Ovary (tissue), 9 donors: ENCODE results near the gene DTX1. TPM values are rescaled to one million over a fixed set of nuclear protein-coding genes. Genes with fewer than 3 reads are reported as not detected.

Experiments used
- DNase-seq, 5 donors: peaks; one replicate each; pipeline ENCODE4 v3.0.0-alpha.2; 2019 to 2020
- H3K27ac ChIP-seq, 2 donors: fragments of 200-600 bp; one replicate each; pipeline versions ENCODE4 v1.5.1 to v1.8.0; 2019 to 2022
- H3K27me3 ChIP-seq: fragments of 200-600 bp; one replicate; pipeline ENCODE4 v1.8.0; 2022
- H3K36me3 ChIP-seq: fragments of 200-600 bp; sonication (generic); one replicate; pipeline ENCODE4 v1.5.1; 2019
- H3K4me1 ChIP-seq: one replicate; pipeline ENCODE4 v1.8.1; 2013; ENCODE audit warnings: mild to moderate bottlenecking, moderate library complexity; ENCODE audit not compliant: insufficient read depth
- H3K4me3 ChIP-seq: fragments of 200-600 bp; sonication (generic); one replicate; pipeline ENCODE4 v1.5.1; 2017
- H3K9me3 ChIP-seq, 2 donors: fragments of 200-600 bp in 1 of 2; sonication (generic) in 1 of 2; one replicate each; pipeline versions ENCODE4 v1.5.1 to v1.8.1; 2013 to 2019; ENCODE audit warnings: mild to moderate bottlenecking in 1 of 2, moderate library complexity in 1 of 2
- EP300 ChIP-seq: sonication (generic); formaldehyde crosslinking; IDR thresholded peaks from one replicate; pipeline ENCODE4 v1.6.1; 2017; ENCODE audit warnings: antibody characterized with exemption
- POLR2A ChIP-seq: fragments of 450-650 bp; IDR thresholded peaks from one replicate; pipeline ENCODE4 v1.6.1; 2017; ENCODE audit warnings: antibody characterized with exemption, mild to moderate bottlenecking, moderate library complexity
- WGBS, 3 donors: extraction: QIAGEN DNeasy Blood & Tissue Kit in 1 of 3; methylation state at CpG; one replicate each; pipeline versions ENCODE4 v1.1.5 to v1.1.7; 2013 to 2017; 5-methylcytosine and 5-hydroxymethylcytosine counted together
- intact Hi-C, 4 donors: fragments of 100-400 bp; cut with DNase I; formaldehyde crosslinking; loops; one replicate each; pipeline versions ENCODE4 v1.11.0 to v1.15.1; 2022 to 2023
- polyA plus RNA-seq, 2 donors: library from polyadenylated mRNA; stranded (reverse); fragments of 200-250 nt in 1 of 2; fragments of 350-450 nt in 1 of 2; fragmentation: Illumina TruSeq in 1 of 2; extraction: RNeasy Lipid Tissue Mini Kit (QIAGEN cat#74804) in 1 of 2; gene quantifications; one replicate each; pipeline ENCODE4 v1.2.3, GENCODE V29; 2013 to 2014
- total RNA-seq, 7 donors: library from RNA; depleted of rRNA in 2 of 7; stranded (reverse); fragments of >200 nt in 2 of 7; fragmentation: NEBNext Ultra II Directional in 3 of 7; extraction: Animal tissue kit (Norgen Biotek cat#: 25700) in 3 of 7; gene quantifications; one replicate each; pipeline versions ENCODE4 v1.1.0 to v1.2.4, GENCODE V29; 2016 to 2023
- TF ChIP-seq, protein P1 (sequence below), 3 donors: fragments of 450-650 bp in 2 of 3; fragments of 200-600 bp in 1 of 3; IDR thresholded peaks; one replicate each; pipeline versions ENCODE4 v1.5.1 to v1.8.0; 2016 to 2022; ENCODE audit warnings: antibody characterized with exemption in 3 of 3, mild to moderate bottlenecking in 1 of 3
- donor health status: DM: no; HTN: no; CAD: no; lungs with moderate emphysema.
- donor health status: DM: no; HTN: no; CAD: no.
- donor health status: Bipolar disorder and iron deficiency.
- donor health status: DM: yes; HTN: yes; CAD: no.
- donor health status: DM: no; HTN: no; CAD: no.
- donor health status: DM: yes; HTN: yes; CAD: no.

DTX1 gene
- total and polyA plus RNA-seq, 9 donors, result 0.56 to 5.5 (median 1.6) TPM

DNA sequence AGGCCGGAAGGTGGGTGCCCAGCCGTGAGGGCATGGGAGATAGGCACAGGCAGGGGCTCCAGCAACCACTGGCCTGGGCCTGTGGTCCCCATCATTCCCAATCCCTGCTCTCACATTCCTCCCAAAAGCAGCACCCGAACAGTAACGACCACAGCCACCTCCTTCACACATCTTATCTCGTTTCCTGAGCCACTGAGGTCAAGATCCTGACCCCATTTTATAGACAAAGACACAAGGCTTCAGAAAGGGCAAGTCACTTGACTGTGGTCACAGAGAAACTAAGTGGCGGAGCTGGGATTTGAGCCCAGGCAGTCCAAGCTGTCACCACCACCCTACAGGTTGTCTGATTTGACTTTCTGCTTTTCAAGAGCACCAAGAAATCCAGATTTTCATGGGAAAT, 38.9 kb downstream of the DTX1 start:
- peaks cover 1% of the 10 kb centered on the region for H3K4me1 ChIP-seq
- no peak overlapping the region for H3K27ac ChIP-seq
- intact Hi-C loops, result no loop called here
- TF ChIP-seq EP300, result no peak
- no peak for TF ChIP-seq POLR2A
- TF ChIP-seq, protein P1, sequence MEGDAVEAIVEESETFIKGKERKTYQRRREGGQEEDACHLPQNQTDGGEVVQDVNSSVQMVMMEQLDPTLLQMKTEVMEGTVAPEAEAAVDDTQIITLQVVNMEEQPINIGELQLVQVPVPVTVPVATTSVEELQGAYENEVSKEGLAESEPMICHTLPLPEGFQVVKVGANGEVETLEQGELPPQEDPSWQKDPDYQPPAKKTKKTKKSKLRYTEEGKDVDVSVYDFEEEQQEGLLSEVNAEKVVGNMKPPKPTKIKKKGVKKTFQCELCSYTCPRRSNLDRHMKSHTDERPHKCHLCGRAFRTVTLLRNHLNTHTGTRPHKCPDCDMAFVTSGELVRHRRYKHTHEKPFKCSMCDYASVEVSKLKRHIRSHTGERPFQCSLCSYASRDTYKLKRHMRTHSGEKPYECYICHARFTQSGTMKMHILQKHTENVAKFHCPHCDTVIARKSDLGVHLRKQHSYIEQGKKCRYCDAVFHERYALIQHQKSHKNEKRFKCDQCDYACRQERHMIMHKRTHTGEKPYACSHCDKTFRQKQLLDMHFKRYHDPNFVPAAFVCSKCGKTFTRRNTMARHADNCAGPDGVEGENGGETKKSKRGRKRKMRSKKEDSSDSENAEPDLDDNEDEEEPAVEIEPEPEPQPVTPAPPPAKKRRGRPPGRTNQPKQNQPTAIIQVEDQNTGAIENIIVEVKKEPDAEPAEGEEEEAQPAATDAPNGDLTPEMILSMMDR (IDR thresholded peaks at IDR 0.05), result no peak
- no peak overlapping the region for H3K4me3 ChIP-seq
- no peaks in the 10 kb centered on the region for H3K9me3 ChIP-seq
- H3K27me3 ChIP-seq, result no peaks in the 10 kb centered on the region
- no peak for DNase-seq
- 53 to 63% (median 62%) methylated on average over 6 of the region's 6 CpGs for WGBS, 3 donors
- H3K36me3 ChIP-seq, result no peaks in the 10 kb centered on the region

DNA sequence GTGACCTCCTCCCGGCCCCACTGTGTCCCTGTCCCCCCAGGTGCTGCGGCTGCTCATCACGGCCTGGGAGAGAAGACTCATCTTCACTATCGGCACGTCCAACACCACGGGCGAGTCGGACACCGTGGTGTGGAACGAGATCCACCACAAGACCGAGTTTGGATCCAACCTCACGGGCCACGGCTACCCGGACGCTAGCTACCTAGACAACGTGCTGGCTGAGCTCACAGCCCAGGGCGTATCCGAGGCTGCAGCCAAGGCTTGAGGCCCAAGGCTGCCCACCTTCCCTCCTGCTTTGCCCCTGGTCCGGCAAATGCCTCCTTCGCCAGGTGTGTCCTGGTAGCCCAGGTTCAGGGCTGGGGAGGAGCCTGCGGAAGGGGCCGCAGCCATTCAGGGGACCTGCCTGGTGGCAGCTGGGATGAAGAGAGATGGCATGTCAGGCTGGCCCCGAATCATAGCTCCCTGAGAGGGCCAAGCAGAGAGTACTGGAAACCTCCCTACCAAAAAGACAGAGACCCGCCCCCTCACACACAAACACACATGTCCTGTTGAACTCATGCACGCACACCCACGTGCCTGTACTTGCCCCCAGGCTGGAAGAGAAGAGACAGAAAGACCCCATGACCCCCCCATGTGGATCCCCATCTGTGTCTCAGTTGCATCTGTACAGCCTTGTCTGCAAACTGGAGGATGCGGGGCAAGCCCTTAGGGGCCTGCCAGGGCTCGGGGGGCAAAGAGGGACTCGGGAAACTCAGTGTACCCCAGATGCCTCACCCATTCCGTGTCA, 40.3 kb downstream of the DTX1 start:
- H3K4me3 ChIP-seq, result no peak overlapping the region
- H3K4me1 ChIP-seq, result peaks cover 1% of the 10 kb centered on the region
- TF ChIP-seq EP300, result no peak
- TF ChIP-seq POLR2A, result no peak
- TF ChIP-seq, protein P1 (IDR thresholded peaks at IDR 0.05), result no peak
- no peaks in the 10 kb centered on the region for H3K36me3 ChIP-seq
- no peaks in the 10 kb centered on the region for H3K9me3 ChIP-seq
- no peak for DNase-seq
- no peaks in the 10 kb centered on the region for H3K27me3 ChIP-seq
- intact Hi-C loops, result no loop called here
- H3K27ac ChIP-seq, result no peak overlapping the region
- WGBS, 3 donors, result 83 to 86% (median 83%) methylated on average over 28 to 30 of the region's 30 CpGs

DNA sequence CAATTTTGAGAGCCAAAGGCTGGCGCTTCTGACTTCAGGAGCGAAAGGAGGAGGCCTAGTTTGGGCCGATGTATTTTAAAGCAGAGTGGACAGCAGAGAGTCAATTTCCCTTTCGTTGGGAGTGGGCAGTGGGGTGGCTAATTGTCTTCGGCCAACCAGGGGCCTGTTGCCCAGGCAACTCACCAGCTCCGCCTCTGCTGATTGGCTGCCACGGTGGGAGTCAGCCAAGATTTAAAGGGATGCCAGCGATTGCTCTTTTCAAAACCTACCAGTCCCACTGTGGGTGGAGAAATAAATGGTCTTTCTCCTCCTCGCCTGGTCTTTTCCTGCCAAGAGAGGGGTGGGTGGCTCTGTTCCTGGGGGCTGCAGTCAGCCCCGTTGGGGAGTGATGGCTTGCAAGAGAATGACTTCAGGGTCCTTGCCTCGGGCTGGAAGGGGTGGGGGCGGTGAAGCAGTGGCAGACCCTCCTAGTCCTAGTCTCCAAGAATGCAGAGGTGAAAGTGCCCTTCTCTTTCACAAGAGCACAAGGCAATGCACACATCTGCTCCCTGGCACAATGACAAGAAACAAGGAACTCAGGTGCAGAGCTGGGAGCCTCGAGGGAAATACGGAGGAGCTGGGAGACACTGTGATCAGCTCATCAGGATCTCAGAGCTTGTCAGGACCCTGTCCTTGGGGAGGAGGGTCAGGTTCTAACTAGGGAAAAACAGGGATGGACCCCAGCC, 41.3 kb downstream of the DTX1 start:
- intact Hi-C loops, result no loop called here
- no peak for DNase-seq
- no peak for TF ChIP-seq EP300
- TF ChIP-seq, protein P1 (IDR thresholded peaks at IDR 0.05), result no peak
- no peak for TF ChIP-seq POLR2A
- H3K9me3 ChIP-seq, result no peaks in the 10 kb centered on the region
- no peaks in the 10 kb centered on the region for H3K36me3 ChIP-seq
- no peaks in the 10 kb centered on the region for H3K27me3 ChIP-seq
- H3K4me1 ChIP-seq, result peaks cover 1% of the 10 kb centered on the region
- no peak overlapping the region for H3K27ac ChIP-seq
- WGBS, 3 donors, result 27 to 29% (median 28%) methylated on average over 14 of the region's 14 CpGs
- H3K4me3 ChIP-seq, result no peak overlapping the region

DNA sequence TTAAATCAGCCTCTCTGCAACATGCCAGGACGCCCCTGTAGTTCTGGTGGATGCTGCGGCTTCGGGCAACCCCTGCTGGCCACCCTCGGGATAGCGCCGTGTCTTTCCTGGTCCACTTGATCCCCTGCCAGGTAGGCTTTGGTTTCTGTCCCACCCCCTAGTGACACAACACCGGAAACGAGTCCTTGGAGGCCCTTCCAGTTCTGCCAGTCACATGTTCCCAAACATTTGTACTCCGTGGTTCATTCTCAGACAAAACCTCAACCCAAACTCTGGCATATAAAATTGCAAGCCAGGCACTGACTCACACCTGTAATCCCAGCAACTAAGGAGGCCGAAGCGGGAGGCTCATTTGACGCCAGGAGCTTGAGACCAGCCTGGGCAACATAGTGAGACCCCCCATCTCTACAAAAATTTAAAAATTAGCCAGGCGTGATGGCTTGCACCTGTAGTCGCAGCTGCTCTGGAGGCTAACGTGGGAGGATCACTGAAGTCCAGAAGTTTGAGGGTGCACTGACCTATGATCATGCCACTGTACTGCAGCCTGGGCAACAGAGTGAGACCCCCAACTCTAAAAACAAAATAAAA, 42.0 kb downstream of the DTX1 start:
- WGBS, 3 donors, result 20 to 26% (median 24%) methylated on average over 15 of the region's 15 CpGs
- H3K27ac ChIP-seq, result no peak overlapping the region
- H3K9me3 ChIP-seq, result no peaks in the 10 kb centered on the region
- intact Hi-C loops, result no loop called here
- no peaks in the 10 kb centered on the region for H3K27me3 ChIP-seq
- H3K36me3 ChIP-seq, result no peaks in the 10 kb centered on the region
- H3K4me1 ChIP-seq, result peaks cover 1% of the 10 kb centered on the region
- DNase-seq, result peak in 4 of 5 donors; percentile 30 to 57 (median 50)
- TF ChIP-seq POLR2A, result no peak
- TF ChIP-seq, protein P1 (IDR thresholded peaks at IDR 0.05), result peak in 2 of 3 donors; percentile 34 to 37
- no peak for TF ChIP-seq EP300
- H3K4me3 ChIP-seq, result no peak overlapping the region
